ENCODE measurements around the gene LSM10.

Gene LSM10

GRCh38 chr1:36411674-36412648 lies 14.3 kb upstream of the LSM10 start:
- Histone ChIP-seq H3K27ac (ENCODE audit: insufficient read depth, low read depth, low read length, poor library complexity, severe bottlenecking) (no peak overlapping the region), H3K4me1 (ENCODE audit: control insufficient read depth, insufficient read depth, low read length) (no peaks in the 10 kb centered on the region), H3K36me3 (ENCODE audit: control insufficient read depth, insufficient read depth, low read length) (no peaks in the 10 kb centered on the region), H3K27me3 (ENCODE audit: control insufficient read depth, insufficient read depth, low read length, poor library complexity, severe bottlenecking) (no peaks in the 10 kb centered on the region), H3K4me3 (ENCODE audit: insufficient read depth, low read depth, low read length) (no peak overlapping the region), H3K9me3 (ENCODE audit: control insufficient read depth, low read length) (no peaks in the 10 kb centered on the region)
- WGBS, 2 experiments, result 82 to 83% methylated on average over 11 of the region's 11 CpGs

GRCh38 chr1:36408479-36408878 lies 10.8 kb upstream of the LSM10 start:
- H3K4me3 ChIP-seq (ENCODE audit: insufficient read depth, low read depth, low read length), result no peak overlapping the region
- WGBS, 2 experiments, result 92 to 100% methylated on average over 2 of the region's 2 CpGs
- H3K36me3 ChIP-seq (ENCODE audit: control insufficient read depth, insufficient read depth, low read length), result no peaks in the 10 kb centered on the region
- H3K4me1 ChIP-seq (ENCODE audit: control insufficient read depth, insufficient read depth, low read length), result no peaks in the 10 kb centered on the region
- no peaks in the 10 kb centered on the region for H3K9me3 ChIP-seq (ENCODE audit: control insufficient read depth, low read length)
- H3K27me3 ChIP-seq (ENCODE audit: control insufficient read depth, insufficient read depth, low read length, poor library complexity, severe bottlenecking), result no peaks in the 10 kb centered on the region
- H3K27ac ChIP-seq (ENCODE audit: insufficient read depth, low read depth, low read length, poor library complexity, severe bottlenecking), result no peak overlapping the region

GRCh38 chr1:36406440-36406839 lies 8.7 kb upstream of the LSM10 start:
- H3K4me3 ChIP-seq (ENCODE audit: insufficient read depth, low read depth, low read length), result no peak overlapping the region
- no peak overlapping the region for H3K27ac ChIP-seq (ENCODE audit: insufficient read depth, low read depth, low read length, poor library complexity, severe bottlenecking)
- H3K36me3 ChIP-seq (ENCODE audit: control insufficient read depth, insufficient read depth, low read length), result no peaks in the 10 kb centered on the region
- H3K9me3 ChIP-seq (ENCODE audit: control insufficient read depth, low read length), result no peaks in the 10 kb centered on the region
- 91 to 93% methylated on average over 1 of the region's 1 CpG for WGBS, 2 experiments
- H3K4me1 ChIP-seq (ENCODE audit: control insufficient read depth, insufficient read depth, low read length), result no peaks in the 10 kb centered on the region
- no peaks in the 10 kb centered on the region for H3K27me3 ChIP-seq (ENCODE audit: control insufficient read depth, insufficient read depth, low read length, poor library complexity, severe bottlenecking)

GRCh38 chr1:36402504-36402890 lies 4.8 kb upstream of the LSM10 start:
- 93 to 98% methylated on average over 2 of the region's 4 CpGs for WGBS, 2 experiments
- Histone ChIP-seq H3K36me3 (ENCODE audit: control insufficient read depth, insufficient read depth, low read length) (no peaks in the 10 kb centered on the region), H3K4me3 (ENCODE audit: insufficient read depth, low read depth, low read length) (no peak overlapping the region), H3K27me3 (ENCODE audit: control insufficient read depth, insufficient read depth, low read length, poor library complexity, severe bottlenecking) (no peaks in the 10 kb centered on the region), H3K4me1 (ENCODE audit: control insufficient read depth, insufficient read depth, low read length) (no peaks in the 10 kb centered on the region), H3K9me3 (ENCODE audit: control insufficient read depth, low read length) (no peaks in the 10 kb centered on the region), H3K27ac (ENCODE audit: insufficient read depth, low read depth, low read length, poor library complexity, severe bottlenecking) (no peak overlapping the region)

GRCh38 chr1:36401602-36402503 lies 4.1 kb upstream of the LSM10 start:
- H3K27me3 ChIP-seq (ENCODE audit: control insufficient read depth, insufficient read depth, low read length, poor library complexity, severe bottlenecking), result no peaks in the 10 kb centered on the region
- no peak overlapping the region for H3K27ac ChIP-seq (ENCODE audit: insufficient read depth, low read depth, low read length, poor library complexity, severe bottlenecking)
- H3K9me3 ChIP-seq (ENCODE audit: control insufficient read depth, low read length), result no peaks in the 10 kb centered on the region
- WGBS, 2 experiments, result 93 to 95% methylated on average over 12 of the region's 12 CpGs
- no peaks in the 10 kb centered on the region for H3K36me3 ChIP-seq (ENCODE audit: control insufficient read depth, insufficient read depth, low read length)
- H3K4me3 ChIP-seq (ENCODE audit: insufficient read depth, low read depth, low read length), result peak overlapping the region; percentile 32
- no peaks in the 10 kb centered on the region for H3K4me1 ChIP-seq (ENCODE audit: control insufficient read depth, insufficient read depth, low read length)

DNA sequence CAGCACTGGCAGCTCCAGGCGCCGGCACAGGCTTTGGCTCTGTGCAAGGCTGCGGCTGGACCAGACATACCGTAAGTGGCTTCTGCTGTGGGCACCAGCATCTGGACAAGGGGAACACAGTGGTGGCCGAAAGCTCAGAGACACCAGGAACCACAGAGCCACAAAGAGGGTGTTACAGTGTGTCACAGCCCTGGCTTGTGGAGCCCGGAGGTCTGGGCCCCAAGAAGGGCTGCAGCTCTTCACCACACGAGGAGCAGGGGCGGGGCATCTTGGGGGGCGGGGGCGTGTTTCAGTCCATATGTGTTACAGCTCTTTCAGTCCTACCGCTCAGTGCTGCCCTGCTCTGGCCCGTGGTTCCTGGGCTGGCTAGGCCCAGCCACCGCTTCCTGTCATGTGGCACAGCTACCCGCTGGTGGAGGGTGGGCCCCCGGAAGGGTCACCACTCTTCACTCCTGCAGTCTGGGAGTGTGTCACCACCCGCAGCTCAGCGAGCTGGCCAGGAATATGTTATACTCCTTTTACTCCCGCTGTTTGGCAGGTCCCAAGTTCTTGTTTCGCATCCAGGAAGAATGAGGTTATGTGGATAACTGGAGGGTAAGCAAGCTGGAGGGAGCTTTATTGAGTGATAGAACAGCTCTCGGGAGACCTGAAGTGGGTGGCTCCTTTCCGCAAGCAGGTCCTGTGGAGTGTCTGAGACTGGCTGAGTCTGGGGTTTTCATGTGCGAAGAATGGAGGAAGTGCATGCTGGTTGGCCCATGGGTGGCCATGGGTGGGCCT lies 3.3 kb upstream of the LSM10 start:
- H3K9me3 ChIP-seq (ENCODE audit: control insufficient read depth, low read length), result no peaks in the 10 kb centered on the region
- no peaks in the 10 kb centered on the region for H3K4me1 ChIP-seq (ENCODE audit: control insufficient read depth, insufficient read depth, low read length)
- H3K4me3 ChIP-seq (ENCODE audit: insufficient read depth, low read depth, low read length), result peak overlapping the region; percentile 32
- WGBS, 2 experiments, result 80% methylated on average over 22 of the region's 22 CpGs
- H3K27ac ChIP-seq (ENCODE audit: insufficient read depth, low read depth, low read length, poor library complexity, severe bottlenecking), result no peak overlapping the region
- H3K36me3 ChIP-seq (ENCODE audit: control insufficient read depth, insufficient read depth, low read length), result no peaks in the 10 kb centered on the region
- no peaks in the 10 kb centered on the region for H3K27me3 ChIP-seq (ENCODE audit: control insufficient read depth, insufficient read depth, low read length, poor library complexity, severe bottlenecking)

DNA sequence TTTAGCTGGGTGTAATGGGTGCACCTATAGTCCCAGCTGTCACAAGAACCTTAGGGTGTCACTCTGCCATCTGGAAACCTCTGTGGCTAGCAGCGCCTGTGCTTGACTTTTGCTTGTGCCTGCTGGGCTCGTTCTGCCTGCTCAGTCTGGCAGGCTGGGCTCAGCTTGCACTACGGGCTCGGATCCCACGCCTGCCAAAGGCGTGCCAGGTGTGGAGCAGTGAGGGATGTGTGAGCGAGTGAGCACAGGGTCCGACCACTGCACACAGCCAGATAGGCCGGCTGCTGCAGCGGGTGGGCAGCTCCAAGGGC lies 2.8 kb upstream of the LSM10 start:
- Histone ChIP-seq H3K4me3 (ENCODE audit: insufficient read depth, low read depth, low read length) (no peak overlapping the region), H3K9me3 (ENCODE audit: control insufficient read depth, low read length) (no peaks in the 10 kb centered on the region), H3K27me3 (ENCODE audit: control insufficient read depth, insufficient read depth, low read length, poor library complexity, severe bottlenecking) (no peaks in the 10 kb centered on the region), H3K36me3 (ENCODE audit: control insufficient read depth, insufficient read depth, low read length) (no peaks in the 10 kb centered on the region), H3K27ac (ENCODE audit: insufficient read depth, low read depth, low read length, poor library complexity, severe bottlenecking) (no peak overlapping the region), H3K4me1 (ENCODE audit: control insufficient read depth, insufficient read depth, low read length) (no peaks in the 10 kb centered on the region)
- WGBS, 2 experiments, result 93 to 96% methylated on average over 10 of the region's 10 CpGs

DNA sequence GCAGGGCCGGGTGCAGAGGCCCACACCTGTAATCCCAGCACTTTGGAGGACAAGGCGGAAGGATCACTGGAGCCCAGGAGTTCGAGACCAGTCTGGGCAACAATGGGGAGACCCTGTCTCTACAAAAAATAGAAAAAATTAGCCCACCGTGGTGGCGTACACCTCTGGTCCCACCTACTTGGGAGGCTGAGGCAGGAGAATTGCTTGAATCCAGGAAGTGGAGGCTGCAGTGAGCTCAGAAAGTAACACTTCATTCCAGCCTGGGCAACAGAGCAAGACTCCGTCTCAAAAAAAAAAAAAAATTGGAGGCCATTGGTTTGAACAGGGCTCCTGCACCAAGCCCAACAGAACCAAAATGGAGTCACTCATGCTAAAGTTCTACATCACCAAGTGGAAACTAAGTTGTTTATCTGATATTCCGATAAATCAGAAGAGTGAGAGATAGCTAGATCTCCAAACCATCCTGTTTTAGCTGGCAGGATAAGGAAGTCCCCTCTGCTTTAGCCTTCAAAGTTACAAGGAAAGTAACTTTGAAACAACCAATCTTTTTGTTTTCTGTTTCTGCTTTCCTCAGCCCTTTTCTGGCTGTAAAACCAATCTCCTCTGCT lies 766 bp upstream of the LSM10 start:
- no peaks in the 10 kb centered on the region for H3K9me3 ChIP-seq (ENCODE audit: control insufficient read depth, low read length)
- H3K36me3 ChIP-seq (ENCODE audit: control insufficient read depth, insufficient read depth, low read length), result peaks cover 4% of the 10 kb centered on the region
- no peak overlapping the region for H3K27ac ChIP-seq (ENCODE audit: insufficient read depth, low read depth, low read length, poor library complexity, severe bottlenecking)
- H3K4me1 ChIP-seq (ENCODE audit: control insufficient read depth, insufficient read depth, low read length), result no peaks in the 10 kb centered on the region
- peak overlapping the region; percentile 75 for H3K4me3 ChIP-seq (ENCODE audit: insufficient read depth, low read depth, low read length)
- whole genome bisulfite sequencing, 2 experiments, result 93 to 94% methylated on average over 7 of the region's 7 CpGs
- H3K27me3 ChIP-seq (ENCODE audit: control insufficient read depth, insufficient read depth, low read length, poor library complexity, severe bottlenecking), result no peaks in the 10 kb centered on the region

GRCh38 chr1:36397083-36397377 lies 678 bp downstream of the LSM10 start:
- Histone ChIP-seq H3K27ac (ENCODE audit: insufficient read depth, low read depth, low read length, poor library complexity, severe bottlenecking) (no peak overlapping the region), H3K4me3 (ENCODE audit: insufficient read depth, low read depth, low read length) (peak overlapping the region; percentile 75), H3K4me1 (ENCODE audit: control insufficient read depth, insufficient read depth, low read length) (no peaks in the 10 kb centered on the region), H3K36me3 (ENCODE audit: control insufficient read depth, insufficient read depth, low read length) (peaks cover 9% of the 10 kb centered on the region), H3K9me3 (ENCODE audit: control insufficient read depth, low read length) (no peaks in the 10 kb centered on the region), H3K27me3 (ENCODE audit: control insufficient read depth, insufficient read depth, low read length, poor library complexity, severe bottlenecking) (no peaks in the 10 kb centered on the region)
- WGBS, 2 experiments, result 13 to 16% methylated on average over 5 of the region's 5 CpGs

Measured in ectodermal cell (in vitro differentiated cells).